Mononuclear cell (primary cell): ENCODE results near the gene TUBB1. TPM values are rescaled to one million over a fixed set of nuclear protein-coding genes. Genes with fewer than 3 reads are reported as not detected.
"Not testable (repeated sequence)": the region's sequence is repeated elsewhere in the genome, so short reads cannot be mapped to it uniquely, and the experiment has no call there.

ENCODE experiments used
- H3K27me3 ChIP-seq: 2 replicates; pipeline ENCODE4 v1.6.0; 2011; ENCODE audit warnings: low read length, control low read depth; ENCODE audit not compliant: insufficient read depth
- H3K4me1 ChIP-seq: 2 replicates; pipeline ENCODE4 v1.5.1; 2011; ENCODE audit warnings: mild to moderate bottlenecking, low read length, control low read depth; ENCODE audit not compliant: insufficient read depth
- H3K4me3 ChIP-seq: 2 replicates; pipeline ENCODE4 v1.5.1; 2011; ENCODE audit warnings: mild to moderate bottlenecking, low read length, moderate library complexity
- H3K9me3 ChIP-seq: 2 replicates; pipeline ENCODE4 v1.5.1; 2011; ENCODE audit warnings: low read depth, mild to moderate bottlenecking, control low read depth, low read length
- total RNA-seq: library from RNA; depleted of rRNA; stranded (reverse); fragments of >200 nt; gene quantifications from one replicate; pipeline ENCODE4 v1.2.3, GENCODE V29; 2012

Gene TUBB1
- 188 TPM for total RNA-seq

GRCh38 chr20:59019217-59019616 lies at the start of gene TUBB1:
TSS of gene TUBB1 (plus strand) at chr20:59019429. CDS start at chr20:59019523, 94 bp downstream.
- H3K4me1 ChIP-seq = peaks cover 22% of the 10 kb centered on the region
- H3K4me3 ChIP-seq = no peak within 1 kb of the TSS
- H3K27me3 ChIP-seq = no peaks in the 10 kb centered on the region
- H3K9me3 ChIP-seq = no peaks in the 10 kb centered on the region

- no peak overlapping the region for H3K4me3 ChIP-seq
- H3K4me1 ChIP-seq = peaks cover 1% of the 10 kb centered on the region
- H3K9me3 ChIP-seq = no peaks in the 10 kb centered on the region
- no peaks in the 10 kb centered on the region for H3K27me3 ChIP-seq
Observed at GRCh38 chr20:58969439-58969838, 49.8 kb upstream of the TUBB1 start.

- H3K4me3 ChIP-seq = no peak overlapping the region
- peaks cover 4% of the 10 kb centered on the region for H3K4me1 ChIP-seq
- H3K9me3 ChIP-seq = no peaks in the 10 kb centered on the region
- H3K27me3 ChIP-seq = no peaks in the 10 kb centered on the region
Observed at GRCh38 chr20:58970146-58970545, 49.1 kb upstream of the TUBB1 start.

- Histone ChIP-seq H3K27me3 (no peaks in the 10 kb centered on the region), H3K9me3 (peaks cover 4% of the 10 kb centered on the region), H3K4me1 (peaks cover 4% of the 10 kb centered on the region), H3K4me3 (no peak overlapping the region)
Observed at GRCh38 chr20:58971429-58971828, 47.8 kb upstream of the TUBB1 start.

- Histone ChIP-seq H3K27me3 (no peaks in the 10 kb centered on the region), H3K4me3 (no peak overlapping the region), H3K9me3 (peaks cover 4% of the 10 kb centered on the region), H3K4me1 (peaks cover 4% of the 10 kb centered on the region)
Observed at GRCh38 chr20:58973179-58973578, 46.0 kb upstream of the TUBB1 start.

- H3K4me1 ChIP-seq = peaks cover 4% of the 10 kb centered on the region
- H3K27me3 ChIP-seq = no peaks in the 10 kb centered on the region
- H3K9me3 ChIP-seq = peaks cover 4% of the 10 kb centered on the region
- H3K4me3 ChIP-seq = no peak overlapping the region
Observed at GRCh38 chr20:58973866-58974265, 45.4 kb upstream of the TUBB1 start.

- H3K9me3 ChIP-seq = peaks cover 4% of the 10 kb centered on the region
- H3K27me3 ChIP-seq = no peaks in the 10 kb centered on the region
- no peak overlapping the region for H3K4me3 ChIP-seq
- H3K4me1 ChIP-seq = peaks cover 4% of the 10 kb centered on the region
Observed at GRCh38 chr20:58975353-58975752, 43.9 kb upstream of the TUBB1 start.

- peaks cover 9% of the 10 kb centered on the region for H3K4me1 ChIP-seq
- H3K4me3 ChIP-seq = no peak overlapping the region
- peaks cover 4% of the 10 kb centered on the region for H3K9me3 ChIP-seq
- no peaks in the 10 kb centered on the region for H3K27me3 ChIP-seq
Observed at GRCh38 chr20:58976061-58976730, 43.0 kb upstream of the TUBB1 start.

GRCh38 chr20:58978351-58979190 lies 40.7 kb upstream of the TUBB1 start:
- Histone ChIP-seq H3K27me3 (no peaks in the 10 kb centered on the region), H3K9me3 (peaks cover 4% of the 10 kb centered on the region), H3K4me3 (no peak overlapping the region)

GRCh38 chr20:58980711-58981627 lies 38.3 kb upstream of the TUBB1 start, which contains the start of gene NELFCD:
TSS of gene NELFCD (plus strand) at chr20:58981256. CDS start at chr20:58981310, 54 bp downstream.
- H3K9me3 ChIP-seq = no peaks in the 10 kb centered on the region
- H3K4me3 ChIP-seq = peak within 1 kb of the TSS; percentile 75
- no peaks in the 10 kb centered on the region for H3K27me3 ChIP-seq
- peaks cover 38% of the 10 kb centered on the region for H3K4me1 ChIP-seq

More at GRCh38 chr20:58978351-58979190, 40.7 kb upstream of the TUBB1 start:
- peaks cover 29% of the 10 kb centered on the region for H3K4me1 ChIP-seq

GRCh38 chr20:58981628-58982364 lies 37.4 kb upstream of the TUBB1 start:
- Histone ChIP-seq H3K27me3 (no peaks in the 10 kb centered on the region), H3K4me1 (peaks cover 38% of the 10 kb centered on the region), H3K4me3 (peak overlapping the region; percentile 75), H3K9me3 (no peaks in the 10 kb centered on the region)

GRCh38 chr20:58982406-58983114 lies 36.7 kb upstream of the TUBB1 start:
- Histone ChIP-seq H3K4me1 (peaks cover 38% of the 10 kb centered on the region), H3K4me3 (no peak overlapping the region), H3K27me3 (no peaks in the 10 kb centered on the region), H3K9me3 (no peaks in the 10 kb centered on the region)

GRCh38 chr20:58983115-58983468 lies 36.1 kb upstream of the TUBB1 start:
- peaks cover 38% of the 10 kb centered on the region for H3K4me1 ChIP-seq
- H3K4me3 ChIP-seq, H3K27me3 ChIP-seq, H3K9me3 ChIP-seq: not testable (repeated sequence)

GRCh38 chr20:58984691-58985090 lies 34.5 kb upstream of the TUBB1 start:
- peaks cover 38% of the 10 kb centered on the region for H3K4me1 ChIP-seq
- H3K4me3 ChIP-seq = no peak overlapping the region
- no peaks in the 10 kb centered on the region for H3K27me3 ChIP-seq
- no peaks in the 10 kb centered on the region for H3K9me3 ChIP-seq
